D721Med (cell line): ENCODE measurements around the gene UAP1L1.

Experiments
- DNase-seq: peaks from one replicate; pipeline ENCODE4 v3.0.0; 2011; ENCODE audit warnings: low spot score; ENCODE audit not compliant: insufficient read length
- FAIRE-seq: peaks from 2 replicates; lab custom pipeline; 2011; peaks lifted over from hg19 to GRCh38; lab: Jason Lieb, UNC
- CTCF ChIP-seq: IDR thresholded peaks from 2 replicates; pipeline ENCODE4 v1.5.1; 2012; ENCODE audit warnings: mild to moderate bottlenecking, control low read depth; ENCODE audit not compliant: insufficient read depth; ENCODE audit errors: missing control alignments

UAP1L1 gene

GRCh38 chr9:137049544-137050449 lies 27.5 kb upstream of the UAP1L1 start:
- FAIRE-seq (no peak), DNase-seq (peak; percentile 89)
- peak; percentile 63 for TF ChIP-seq CTCF

- no peak for TF ChIP-seq CTCF
These were observed 26.7 kb upstream of the UAP1L1 start for GRCh38 chr9:137050570-137050969.

GRCh38 chr9:137051145-137051724 lies 26.1 kb upstream of the UAP1L1 start:
- FAIRE-seq (no peak), DNase-seq (no peak)
- no peak for TF ChIP-seq CTCF

More at GRCh38 chr9:137050570-137050969, 26.7 kb upstream of the UAP1L1 start:
- no peak for FAIRE-seq
- DNase-seq: no peak

GRCh38 chr9:137052293-137052692 lies 25.0 kb upstream of the UAP1L1 start:
- no peak for DNase-seq
- FAIRE-seq: no peak
- TF ChIP-seq CTCF: no peak

GRCh38 chr9:137052998-137053943 lies 24.0 kb upstream of the UAP1L1 start:
- DNase-seq (no peak), FAIRE-seq (no peak)
- TF ChIP-seq CTCF: no peak

- no peak for DNase-seq
- no peak for TF ChIP-seq CTCF
- no peak for FAIRE-seq
These were observed 23.1 kb upstream of the UAP1L1 start, which contains the start of gene ENTPD2 for GRCh38 chr9:137053944-137054931. Gene ENTPD2 (minus strand): TSS chr9:137054061. CDS start chr9:137053997, 64 bp downstream.
